HAP-1 (cell line): ENCODE results near the gene MX1.

Source experiments
- DNase-seq, 2 experiments: peaks; one replicate each; pipeline ENCODE4 v3.0.0-alpha.2; 2016 to 2020; ENCODE audit warnings: low spot score in 2 of 2
- H3K27me3 ChIP-seq: fragments of 250-450 bp; sonication (Bioruptor Pico); 2 replicates; pipeline ENCODE4 v1.5.1; 2020; ENCODE audit warnings: low read depth, mild to moderate bottlenecking, moderate library complexity
- H3K36me3 ChIP-seq: fragments of 250-450 bp; sonication (Bioruptor Pico); replicated peaks from 2 replicates; pipeline ENCODE4 v1.5.1; 2020; ENCODE audit warnings: mild to moderate bottlenecking
- H3K4me1 ChIP-seq: fragments of 250-450 bp; sonication (Bioruptor Pico); 2 replicates; pipeline ENCODE4 v1.5.1; 2020; ENCODE audit warnings: mild to moderate bottlenecking
- H3K4me3 ChIP-seq: fragments of 250-450 bp; sonication (Bioruptor Pico); 2 replicates; pipeline ENCODE4 v1.5.1; 2020; ENCODE audit warnings: mild to moderate bottlenecking, moderate library complexity
- H3K9me3 ChIP-seq: fragments of 250-450 bp; sonication (Bioruptor Pico); 2 replicates; pipeline ENCODE4 v1.5.1; 2020; ENCODE audit warnings: mild to moderate bottlenecking, moderate library complexity
- in situ Hi-C: fragments of 300-500 bp; cut with MboI; formaldehyde crosslinking; loops from 3 replicates; pipeline ENCODE4 v1.14.3; 2020; ENCODE audit warnings: low sequenced_read_pairs, inconsistent platforms, mixed read lengths

The MX1 gene

DNA sequence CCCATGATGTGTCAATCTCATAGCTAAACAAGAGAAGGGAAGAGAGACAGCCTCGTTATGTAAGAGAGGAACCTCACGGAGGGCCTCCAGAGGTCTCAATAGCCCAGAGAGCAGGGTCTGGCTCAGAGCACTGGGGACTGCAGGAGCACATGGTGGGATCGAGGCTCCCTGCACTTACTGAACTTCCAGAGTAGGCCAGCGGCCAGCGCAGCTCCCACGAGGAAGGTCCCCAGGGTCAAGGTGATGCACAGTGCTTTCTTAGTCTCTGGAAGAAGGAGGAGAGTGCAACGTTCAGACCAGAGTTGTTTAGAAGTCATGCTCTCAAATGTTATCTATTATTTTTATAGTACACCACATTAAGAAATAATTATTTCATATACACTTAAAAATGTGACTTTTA, 63.3 kb downstream of the MX1 start:
- Histone ChIP-seq H3K4me3 (no peak overlapping the region), H3K4me1 (no peaks in the 10 kb centered on the region), H3K27me3 (no peaks in the 10 kb centered on the region), H3K9me3 (no peaks in the 10 kb centered on the region), H3K36me3 (no peaks in the 10 kb centered on the region)
- DNase-seq = no peak
- in situ Hi-C loops = no loop called here

GRCh38 chr21:41490330-41490729, 64.3 kb downstream of the MX1 start:
- no peak for DNase-seq
- Histone ChIP-seq H3K9me3 (no peaks in the 10 kb centered on the region), H3K4me3 (no peak overlapping the region), H3K4me1 (no peaks in the 10 kb centered on the region), H3K36me3 (no peaks in the 10 kb centered on the region), H3K27me3 (no peaks in the 10 kb centered on the region)
- in situ Hi-C loops = no loop called here

DNA sequence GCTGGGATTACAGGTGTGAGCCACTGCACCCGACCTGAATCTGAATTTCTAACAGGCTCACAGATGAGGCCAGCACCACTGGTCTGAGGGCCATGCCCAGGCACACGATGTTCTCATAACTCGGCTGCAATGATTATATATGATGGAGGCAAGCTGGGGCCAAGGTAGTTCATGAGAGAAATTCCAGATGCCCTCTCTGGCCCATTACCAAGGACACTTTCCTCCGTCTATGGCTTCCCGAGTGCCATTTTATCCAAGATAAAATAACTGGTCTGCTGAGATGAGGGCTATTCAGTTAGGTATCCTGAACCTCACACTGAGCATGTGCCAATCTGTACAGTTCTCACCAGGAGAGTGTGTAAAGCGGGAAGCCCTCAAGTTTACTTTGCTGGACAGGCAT, 65.4 kb downstream of the MX1 start:
- Histone ChIP-seq H3K27me3 (no peaks in the 10 kb centered on the region), H3K36me3 (no peaks in the 10 kb centered on the region), H3K4me1 (no peaks in the 10 kb centered on the region), H3K9me3 (no peaks in the 10 kb centered on the region), H3K4me3 (no peak overlapping the region)
- DNase-seq = no peak
- in situ Hi-C loops = no loop called here

GRCh38 chr21:41494242-41494641, 68.2 kb downstream of the MX1 start:
- Histone ChIP-seq H3K36me3 (no peaks in the 10 kb centered on the region), H3K4me1 (no peaks in the 10 kb centered on the region), H3K9me3 (no peaks in the 10 kb centered on the region), H3K27me3 (no peaks in the 10 kb centered on the region), H3K4me3 (no peak overlapping the region)
- in situ Hi-C loops = no loop called here
- DNase-seq = no peak

- Histone ChIP-seq H3K4me1 (no peaks in the 10 kb centered on the region), H3K27me3 (no peaks in the 10 kb centered on the region), H3K4me3 (no peak overlapping the region), H3K9me3 (no peaks in the 10 kb centered on the region), H3K36me3 (no peaks in the 10 kb centered on the region)
- no peak for DNase-seq
- in situ Hi-C loops = no loop called here
Observed at GRCh38 chr21:41497008-41497407, 71.0 kb downstream of the MX1 start.

GRCh38 chr21:41497788-41498187, 71.7 kb downstream of the MX1 start:
- Histone ChIP-seq H3K36me3 (no peaks in the 10 kb centered on the region), H3K27me3 (no peaks in the 10 kb centered on the region), H3K4me3 (no peak overlapping the region), H3K4me1 (no peaks in the 10 kb centered on the region), H3K9me3 (no peaks in the 10 kb centered on the region)
- in situ Hi-C loops = no loop called here
- no peak for DNase-seq

GRCh38 chr21:41499920-41500319, 73.9 kb downstream of the MX1 start:
- Histone ChIP-seq H3K4me3 (no peak overlapping the region), H3K27me3 (no peaks in the 10 kb centered on the region), H3K9me3 (no peaks in the 10 kb centered on the region), H3K4me1 (no peaks in the 10 kb centered on the region), H3K36me3 (no peaks in the 10 kb centered on the region)
- DNase-seq = no peak
- in situ Hi-C loops = no loop called here

DNA sequence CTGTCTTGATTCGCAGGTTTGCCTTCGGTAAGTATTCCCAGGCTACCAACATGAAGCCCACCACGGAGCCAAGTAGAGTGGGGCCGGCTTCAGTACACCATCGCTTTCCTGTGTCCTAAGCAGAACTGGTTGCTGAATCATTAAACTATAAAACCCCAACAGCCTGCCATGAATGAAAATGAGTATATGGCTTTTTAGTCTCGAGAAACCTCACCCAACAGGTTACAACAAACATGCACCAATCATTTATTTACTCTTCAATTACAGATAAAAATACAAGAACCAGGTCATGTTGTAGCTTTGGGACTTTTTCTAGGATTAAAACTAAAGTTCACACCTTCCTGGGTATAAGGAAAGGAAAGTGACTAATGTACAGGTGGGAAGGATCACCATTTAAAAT, 74.3 kb downstream of the MX1 start:
- Histone ChIP-seq H3K4me1 (no peaks in the 10 kb centered on the region), H3K36me3 (no peaks in the 10 kb centered on the region), H3K9me3 (no peaks in the 10 kb centered on the region), H3K4me3 (no peak overlapping the region), H3K27me3 (no peaks in the 10 kb centered on the region)
- in situ Hi-C loops = no loop called here
- DNase-seq = no peak

DNA sequence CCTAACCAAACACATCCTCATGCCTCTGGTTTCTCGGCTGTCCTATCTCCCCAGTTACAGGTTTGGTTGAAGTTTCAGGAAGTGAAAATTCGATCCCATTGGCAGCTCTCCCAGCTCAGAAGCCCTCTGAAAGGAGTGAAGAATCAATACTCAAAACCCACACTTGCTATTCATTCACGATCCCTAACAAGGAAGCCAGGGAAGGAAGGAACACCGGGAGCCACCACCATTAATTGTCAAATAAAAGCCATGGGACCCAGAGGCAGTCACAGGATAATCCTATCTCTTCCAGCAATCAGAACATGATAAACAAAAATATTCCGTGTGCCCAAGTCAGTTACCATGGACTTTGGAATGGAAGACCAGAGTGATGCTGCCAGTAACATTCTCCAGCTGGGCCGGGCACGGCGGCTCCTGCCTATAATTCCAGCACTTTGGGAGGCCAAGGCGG, 74.9 kb downstream of the MX1 start:
- in situ Hi-C loops = no loop called here
- DNase-seq = no peak
- H3K4me1 ChIP-seq = no peaks in the 10 kb centered on the region
- no peaks in the 10 kb centered on the region for H3K27me3 ChIP-seq
- no peaks in the 10 kb centered on the region for H3K36me3 ChIP-seq
- no peaks in the 10 kb centered on the region for H3K9me3 ChIP-seq
- no peak overlapping the region for H3K4me3 ChIP-seq

DNA sequence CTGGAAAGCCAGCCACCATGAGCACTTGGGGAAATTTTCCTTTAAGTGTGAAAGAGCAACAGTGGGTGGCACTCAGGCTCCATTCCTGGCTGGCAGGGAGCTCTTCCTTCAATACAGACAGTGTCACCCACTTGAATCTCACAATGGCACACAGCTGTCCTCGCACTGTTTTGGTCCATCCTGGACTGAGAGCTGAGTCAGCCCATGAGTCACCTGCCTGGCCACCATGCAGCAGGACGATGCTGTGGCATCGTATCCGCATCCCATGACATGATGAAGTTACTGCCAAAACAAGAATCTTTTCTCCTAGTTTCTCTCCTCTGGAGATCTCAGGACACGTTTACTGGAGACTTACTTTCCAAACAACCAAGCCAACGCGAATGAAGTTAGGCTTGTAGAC, 75.9 kb downstream of the MX1 start:
- DNase-seq = no peak
- Histone ChIP-seq H3K4me3 (no peak overlapping the region), H3K9me3 (no peaks in the 10 kb centered on the region), H3K36me3 (no peaks in the 10 kb centered on the region), H3K27me3 (no peaks in the 10 kb centered on the region), H3K4me1 (no peaks in the 10 kb centered on the region)
- in situ Hi-C loops = no loop called here

GRCh38 chr21:41503331-41503730, 77.3 kb downstream of the MX1 start:
- no peaks in the 10 kb centered on the region for H3K36me3 ChIP-seq
- H3K4me1 ChIP-seq = no peaks in the 10 kb centered on the region
- H3K4me3 ChIP-seq = no peak overlapping the region
- no peaks in the 10 kb centered on the region for H3K27me3 ChIP-seq
- in situ Hi-C loops = no loop called here
- no peak for DNase-seq
- no peaks in the 10 kb centered on the region for H3K9me3 ChIP-seq

GRCh38 chr21:41504030-41504429, 78.0 kb downstream of the MX1 start:
- in situ Hi-C loops = no loop called here
- no peak overlapping the region for H3K4me3 ChIP-seq
- no peaks in the 10 kb centered on the region for H3K4me1 ChIP-seq
- DNase-seq = no peak
- no peaks in the 10 kb centered on the region for H3K27me3 ChIP-seq
- H3K36me3 ChIP-seq = no peaks in the 10 kb centered on the region
- H3K9me3 ChIP-seq = no peaks in the 10 kb centered on the region

DNA sequence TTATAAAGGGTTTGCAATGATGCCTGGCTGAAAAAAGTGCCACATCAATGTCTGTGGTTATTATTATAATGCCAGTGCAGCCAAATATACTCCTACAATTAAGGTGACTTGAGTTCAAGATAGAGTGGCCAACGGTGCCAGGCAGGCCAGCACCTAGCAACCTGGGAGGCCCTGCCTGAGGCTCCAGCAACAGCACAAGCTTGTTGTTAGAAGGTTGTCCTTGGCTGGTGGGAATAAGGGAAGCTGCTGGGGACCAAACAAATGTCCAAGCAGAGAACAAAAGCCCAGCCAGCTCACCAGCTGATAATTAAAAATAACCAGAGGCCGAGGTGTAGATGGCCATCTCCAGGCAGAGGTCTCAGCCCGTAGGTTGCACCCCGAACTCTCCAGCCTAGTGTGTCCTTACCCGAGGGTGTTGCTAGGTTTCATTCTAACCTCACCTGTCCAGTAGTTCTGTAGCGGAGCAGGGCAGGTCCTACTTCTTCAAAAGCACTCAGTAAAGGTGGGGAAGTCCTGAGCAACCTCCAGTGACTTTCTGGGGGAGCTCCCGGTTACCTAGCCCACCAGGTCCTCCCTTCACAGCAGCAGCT, 80.1 kb downstream of the MX1 start:
- H3K4me3 ChIP-seq = no peak overlapping the region
- H3K4me1 ChIP-seq = no peaks in the 10 kb centered on the region
- H3K36me3 ChIP-seq = no peaks in the 10 kb centered on the region
- no peak for DNase-seq
- H3K27me3 ChIP-seq = no peaks in the 10 kb centered on the region
- in situ Hi-C loops = no loop called here
- H3K9me3 ChIP-seq = no peaks in the 10 kb centered on the region

GRCh38 chr21:41506611-41507520, 80.8 kb downstream of the MX1 start:
- in situ Hi-C loops = no loop called here
- no peaks in the 10 kb centered on the region for H3K27me3 ChIP-seq
- no peak for DNase-seq
- H3K4me1 ChIP-seq = no peaks in the 10 kb centered on the region
- H3K9me3 ChIP-seq = no peaks in the 10 kb centered on the region
- H3K36me3 ChIP-seq = no peaks in the 10 kb centered on the region
- no peak overlapping the region for H3K4me3 ChIP-seq
